Spleen (tissue), 11 donors: ENCODE results near the gene ACP3. TPM values are rescaled to one million over a fixed set of nuclear protein-coding genes. Genes with fewer than 3 reads are reported as not detected.

Experiments
- DNase-seq: peaks from one replicate; pipeline ENCODE4 v3.0.0-alpha.2; 2020
- H3K27ac ChIP-seq, 8 donors: fragments of 200-600 bp; sonication (generic) in 7 of 8; 1 replicate in 4 of 8; 2 replicates in 4 of 8; pipeline versions ENCODE4 v1.5.0 to v1.8.0; 2016 to 2021; ENCODE audit warnings: inconsistent platforms in 4 of 8, mild to moderate bottlenecking in 4 of 8, moderate library complexity in 1 of 8
- H3K27me3 ChIP-seq, 7 donors: fragments of 200-600 bp; sonication (generic) in 6 of 7; replicated peaks in 1 of 7; 1 replicate in 4 of 7; 2 replicates in 3 of 7; pipeline versions ENCODE4 v1.5.0 to v1.8.0; 2016 to 2021; ENCODE audit warnings: inconsistent platforms in 3 of 7, mild to moderate bottlenecking in 1 of 7
- H3K36me3 ChIP-seq, 6 donors: fragments of 200-600 bp; sonication (generic) in 5 of 6; 1 replicate in 4 of 6; 2 replicates in 2 of 6; pipeline versions ENCODE4 v1.5.0 to v1.8.0; 2016 to 2021; ENCODE audit warnings: inconsistent platforms in 2 of 6
- H3K4me1 ChIP-seq, 6 donors: fragments of 200-600 bp; sonication (generic) in 5 of 6; 1 replicate in 3 of 6; 2 replicates in 3 of 6; pipeline versions ENCODE4 v1.5.0 to v1.8.0; 2016 to 2021; ENCODE audit warnings: inconsistent platforms in 3 of 6
- H3K4me3 ChIP-seq, 8 donors: fragments of 200-600 bp; sonication (generic) in 7 of 8; 1 replicate in 4 of 8; 2 replicates in 4 of 8; pipeline versions ENCODE4 v1.5.0 to v1.8.0; 2016 to 2021; ENCODE audit warnings: inconsistent platforms in 4 of 8, mild to moderate bottlenecking in 4 of 8, moderate library complexity in 2 of 8
- H3K9me3 ChIP-seq, 8 donors: fragments of 200-600 bp; sonication (generic) in 7 of 8; 1 replicate in 4 of 8; 2 replicates in 4 of 8; pipeline versions ENCODE4 v1.5.0 to v1.8.0; 2016 to 2021; ENCODE audit warnings: inconsistent platforms in 4 of 8
- CTCF ChIP-seq, 11 experiments: fragments of 200-600 bp in 7 of 11; fragments of 450-650 bp in 4 of 11; sonication (generic) in 4 of 11; IDR thresholded peaks in 8 of 11; conservative IDR thresholded peaks in 3 of 11; 1 replicate in 7 of 11; 2 replicates in 4 of 11; pipeline versions ENCODE4 v1.4.0 to v1.8.0; 2016 to 2021; ENCODE audit warnings: antibody characterized with exemption in 11 of 11, inconsistent platforms in 4 of 11, mild to moderate bottlenecking in 1 of 11
- POLR2A ChIP-seq, 3 donors: fragments of 450-650 bp; IDR thresholded peaks; one replicate each; pipeline ENCODE4 v1.5.1; 2017; ENCODE audit warnings: antibody characterized with exemption in 3 of 3, mild to moderate bottlenecking in 1 of 3
- POLR2AphosphoS5 ChIP-seq, 3 donors: sonication (generic); formaldehyde crosslinking; IDR thresholded peaks; one replicate each; pipeline ENCODE4 v1.5.1; 2017; ENCODE audit warnings: antibody characterized with exemption in 3 of 3
- WGBS, 5 donors: extraction: QIAGEN DNeasy Blood & Tissue Kit in 3 of 5; methylation state at CpG; one replicate each; pipeline versions ENCODE4 v1.1.5 to v1.1.7; 2013 to 2018; 5-methylcytosine and 5-hydroxymethylcytosine counted together
- intact Hi-C: fragments of 100-400 bp; cut with DNase I; formaldehyde crosslinking; loops from one replicate; pipeline ENCODE4 v1.15.0; 2023; ENCODE audit warnings: low total_unique reads
- polyA plus RNA-seq, 3 donors: library from polyadenylated mRNA; stranded (reverse); fragments of 200-250 nt; gene quantifications; one replicate each; pipeline ENCODE4 v1.2.1, GENCODE V29; 2013
- total RNA-seq, 7 donors: library from RNA; depleted of rRNA in 3 of 7; stranded (reverse); fragments of >200 nt in 3 of 7; fragmentation: NEBNext Ultra II Directional in 4 of 7; extraction: Animal tissue kit (Norgen Biotek cat#: 25700) in 4 of 7; gene quantifications; one replicate each; pipeline versions ENCODE4 v1.1.0 to v1.2.1, GENCODE V29; 2016 to 2021
- donor health status: healthy with polysubstance abuse.
- donor health status: DM: no; HTN: no; CAD: no; lungs with moderate emphysema.
- donor health status: DM: no; HTN: no; CAD: no.
- donor health status: Bipolar disorder and iron deficiency.
- donor health status: healthy.
- donor health status: DM: no; HTN: no; CAD: no.
- donor health status: DM: yes; HTN: yes; CAD: no.

The ACP3 gene
- total and polyA plus RNA-seq, 10 donors: 0.09 to 16.3 (median 5.4) TPM

GRCh38 chr3:132276228-132276906 lies 40.8 kb upstream of the ACP3 start:
- no peak for TF ChIP-seq POLR2A (IDR thresholded peaks at IDR 0.05)
- no peak for TF ChIP-seq POLR2AphosphoS5 (IDR thresholded peaks at IDR 0.05)
- TF ChIP-seq CTCF (IDR thresholded peaks at IDR 0.05 in 8 of 11, conservative IDR thresholded peaks at IDR 0.05 in 3 of 11): no peak
- Histone ChIP-seq H3K27me3 (no peaks in the 10 kb centered on the region), H3K36me3 (no peaks in the 10 kb centered on the region), H3K4me3 (no peak overlapping the region), H3K27ac (no peak overlapping the region), H3K9me3 (peaks cover 0 to 26% (median 9%) of the 10 kb centered on the region in 8 donors), H3K4me1 (no peaks in the 10 kb centered on the region)
- WGBS, 5 donors: 88 to 95% (median 92%) methylated on average over 5 of the region's 5 CpGs
- DNase-seq: no peak
- intact Hi-C loops: no loop called here

- Histone ChIP-seq H3K9me3 (peaks cover 0 to 26% (median 9%) of the 10 kb centered on the region in 8 donors), H3K27ac (no peak overlapping the region), H3K4me1 (peaks cover 0 to 9% (median 0%) of the 10 kb centered on the region in 6 donors), H3K4me3 (no peak overlapping the region), H3K36me3 (no peaks in the 10 kb centered on the region), H3K27me3 (no peaks in the 10 kb centered on the region)
- DNase-seq: no peak
- TF ChIP-seq POLR2A (IDR thresholded peaks at IDR 0.05) (no peak), CTCF (IDR thresholded peaks at IDR 0.05 in 8 of 11, conservative IDR thresholded peaks at IDR 0.05 in 3 of 11) (no peak)
- intact Hi-C loops: no loop called here
- 62 to 84% (median 80%) methylated on average over 2 of the region's 2 CpGs for WGBS, 5 donors
These were observed 38.2 kb upstream of the ACP3 start for GRCh38 chr3:132279030-132279429.

- intact Hi-C loops: no loop called here
- H3K4me3 ChIP-seq: peak overlapping the region in 1 of 8 donors; percentile 19
- DNase-seq: no peak
- H3K9me3 ChIP-seq: peaks cover 0 to 2% (median 0%) of the 10 kb centered on the region in 8 donors
- 2 to 10% (median 8%) methylated on average over 1 of the region's 1 CpG for WGBS, 5 donors
- no peaks in the 10 kb centered on the region for H3K27me3 ChIP-seq
- H3K36me3 ChIP-seq: no peaks in the 10 kb centered on the region
- peak overlapping the region in 7 of 8 donors; percentile 58 to 87 (median 75) for H3K27ac ChIP-seq
- peaks cover 0 to 18% (median 0%) of the 10 kb centered on the region in 6 donors for H3K4me1 ChIP-seq
- TF ChIP-seq CTCF (IDR thresholded peaks at IDR 0.05 in 8 of 11, conservative IDR thresholded peaks at IDR 0.05 in 3 of 11): peak in 1 of 11 experiments; percentile 12
- no peak for TF ChIP-seq POLR2A (IDR thresholded peaks at IDR 0.05)
- peak in 1 of 3 donors; percentile 52 for TF ChIP-seq POLR2AphosphoS5 (IDR thresholded peaks at IDR 0.05)
These were observed 33.8 kb upstream of the ACP3 start for GRCh38 chr3:132283440-132283839.

DNA sequence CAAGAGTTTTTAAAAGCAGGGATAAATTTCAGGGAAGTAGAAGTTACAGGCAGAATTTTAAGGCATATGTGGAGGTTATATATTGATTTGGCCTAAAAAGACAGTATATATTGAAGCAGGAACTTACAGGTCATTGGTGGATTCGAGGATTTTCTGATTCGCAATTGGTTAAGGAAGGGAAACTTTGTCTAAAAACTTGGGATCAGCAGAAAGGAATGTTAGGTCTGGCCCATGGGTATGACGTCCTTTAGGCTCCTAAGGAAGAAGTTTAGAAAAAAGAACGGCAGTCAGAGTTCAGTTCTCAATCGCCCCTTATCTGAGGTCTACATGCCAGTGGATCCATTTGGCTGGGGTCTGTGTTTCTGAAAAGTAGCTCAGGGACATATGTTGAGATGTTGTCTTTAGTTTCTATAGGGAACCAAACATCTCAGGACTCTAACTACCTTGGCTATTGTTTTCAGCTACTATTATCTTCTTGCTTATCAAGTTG lies 33.2 kb upstream of the ACP3 start:
- H3K9me3 ChIP-seq: no peaks in the 10 kb centered on the region

More for the DNA sequence above, 33.2 kb upstream of the ACP3 start:
- no peak for TF ChIP-seq POLR2AphosphoS5 (IDR thresholded peaks at IDR 0.05)
- TF ChIP-seq CTCF (IDR thresholded peaks at IDR 0.05 in 8 of 11, conservative IDR thresholded peaks at IDR 0.05 in 3 of 11): no peak
- TF ChIP-seq POLR2A (IDR thresholded peaks at IDR 0.05): no peak
- H3K4me3 ChIP-seq: peak overlapping the region in 1 of 8 donors; percentile 19
- H3K36me3 ChIP-seq: no peaks in the 10 kb centered on the region
- WGBS, 5 donors: 63 to 87% (median 70%) methylated on average over 5 of the region's 5 CpGs
- intact Hi-C loops: no loop called here
- DNase-seq: no peak
- peaks cover 0 to 18% (median 0%) of the 10 kb centered on the region in 6 donors for H3K4me1 ChIP-seq
- H3K27me3 ChIP-seq: no peaks in the 10 kb centered on the region
- peak overlapping the region in 7 of 8 donors; percentile 51 to 87 (median 75) for H3K27ac ChIP-seq
